ENCODE data around the gene CPA3. TPM values are rescaled to one million over a fixed set of nuclear protein-coding genes. Genes with fewer than 3 reads are reported as not detected.

The CPA3 gene
- total RNA-seq, 4 donors from 2014 or later: 1.8 to 4.4 (median 2.4) TPM

GRCh38 chr3:148901987-148902791 lies 37.1 kb downstream of the CPA3 start:
- TF ChIP-seq POLR2AphosphoS5 (IDR thresholded peaks at IDR 0.05): no peak
- no peak for TF ChIP-seq CTCF (IDR thresholded peaks at IDR 0.05)
- TF ChIP-seq POLR2A (IDR thresholded peaks at IDR 0.05): no peak
- TF ChIP-seq EP300 (IDR thresholded peaks at IDR 0.05): no peak
- Histone ChIP-seq H3K36me3 (no peaks in the 10 kb centered on the region), H3K27ac (no peak overlapping the region), H3K27me3 (no peaks in the 10 kb centered on the region), H3K9me3 (no peaks in the 10 kb centered on the region), H3K4me3 (no peak overlapping the region), H3K4me1 (no peaks in the 10 kb centered on the region)
- no peak for DNase-seq (ENCODE audit: low spot score in 2 of 2)
- 51% methylated on average over 4 of the region's 4 CpGs for WGBS

GRCh38 chr3:148903022-148903442 lies 37.9 kb downstream of the CPA3 start:
- WGBS: 81% methylated on average over 2 of the region's 2 CpGs
- no peaks in the 10 kb centered on the region for H3K27me3 ChIP-seq
- no peak for TF ChIP-seq POLR2A (IDR thresholded peaks at IDR 0.05)
- no peak for TF ChIP-seq CTCF (IDR thresholded peaks at IDR 0.05)
- no peak for TF ChIP-seq POLR2AphosphoS5 (IDR thresholded peaks at IDR 0.05)
- H3K36me3 ChIP-seq: no peaks in the 10 kb centered on the region
- DNase-seq (ENCODE audit: low spot score in 2 of 2): no peak
- no peaks in the 10 kb centered on the region for H3K9me3 ChIP-seq
- H3K27ac ChIP-seq: no peak overlapping the region
- H3K4me1 ChIP-seq: no peaks in the 10 kb centered on the region
- no peak overlapping the region for H3K4me3 ChIP-seq

DNA sequence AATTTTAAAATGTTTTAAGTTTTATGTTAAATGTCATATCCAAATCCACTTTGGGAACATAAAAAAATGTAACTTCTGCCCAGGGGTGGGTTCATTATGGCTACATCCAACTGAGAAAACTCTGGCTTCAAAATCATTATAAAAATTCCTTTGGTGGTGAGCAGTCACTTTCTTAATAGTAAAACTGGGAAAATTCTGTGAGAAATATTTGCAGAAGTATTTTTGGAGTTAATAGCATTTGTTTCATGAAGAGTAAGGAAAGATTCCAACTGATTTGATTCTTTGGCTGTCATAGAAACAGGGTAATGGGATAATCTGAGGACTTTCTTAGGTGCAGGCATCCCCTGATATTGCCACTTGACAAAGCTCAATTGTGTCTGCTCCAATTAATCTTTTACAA lies 38.8 kb downstream of the CPA3 start:
- Histone ChIP-seq H3K4me3 (no peak overlapping the region), H3K36me3 (no peaks in the 10 kb centered on the region), H3K27ac (no peak overlapping the region), H3K9me3 (no peaks in the 10 kb centered on the region), H3K27me3 (no peaks in the 10 kb centered on the region), H3K4me1 (no peaks in the 10 kb centered on the region)
- no peak for DNase-seq (ENCODE audit: low spot score in 2 of 2)
- TF ChIP-seq POLR2AphosphoS5 (IDR thresholded peaks at IDR 0.05) (no peak), EP300 (IDR thresholded peaks at IDR 0.05) (no peak), CTCF (IDR thresholded peaks at IDR 0.05) (no peak), POLR2A (IDR thresholded peaks at IDR 0.05) (no peak)

DNA sequence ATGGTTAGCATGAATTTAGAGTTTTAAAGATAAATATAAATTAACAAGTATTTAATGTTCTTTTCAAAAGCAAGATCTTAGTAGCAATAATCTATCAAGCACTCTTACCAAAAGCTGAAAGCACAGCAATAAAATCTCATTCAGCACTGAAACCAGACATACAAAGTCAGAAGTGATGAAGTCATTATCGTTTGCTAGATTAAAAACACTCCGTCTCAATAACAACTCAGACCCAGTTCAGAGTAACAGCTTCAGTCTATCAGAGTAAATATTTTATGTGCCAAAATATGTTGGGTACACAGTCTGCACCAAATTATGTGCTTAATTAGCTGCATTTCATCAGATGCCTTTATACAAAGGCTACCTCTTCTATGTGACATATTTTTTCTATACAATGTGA lies 41.6 kb downstream of the CPA3 start:
- H3K27ac ChIP-seq: no peak overlapping the region
- H3K27me3 ChIP-seq: no peaks in the 10 kb centered on the region
- no peak overlapping the region for H3K4me3 ChIP-seq
- H3K36me3 ChIP-seq: no peaks in the 10 kb centered on the region
- no peak for TF ChIP-seq CTCF (IDR thresholded peaks at IDR 0.05)
- H3K9me3 ChIP-seq: no peaks in the 10 kb centered on the region
- no peak for DNase-seq (ENCODE audit: low spot score in 2 of 2)
- WGBS: 59% methylated on average over 2 of the region's 2 CpGs
- H3K4me1 ChIP-seq: no peaks in the 10 kb centered on the region

GRCh38 chr3:148911173-148911572 lies 46.1 kb downstream of the CPA3 start:
- H3K4me3 ChIP-seq: no peak overlapping the region
- H3K9me3 ChIP-seq: no peaks in the 10 kb centered on the region
- WGBS: 73% methylated on average over 2 of the region's 2 CpGs
- H3K27ac ChIP-seq: no peak overlapping the region
- no peaks in the 10 kb centered on the region for H3K36me3 ChIP-seq
- DNase-seq (ENCODE audit: low spot score in 2 of 2): no peak
- TF ChIP-seq EP300 (IDR thresholded peaks at IDR 0.05): no peak
- no peak for TF ChIP-seq POLR2A (IDR thresholded peaks at IDR 0.05)
- no peak for TF ChIP-seq POLR2AphosphoS5 (IDR thresholded peaks at IDR 0.05)
- no peak for TF ChIP-seq CTCF (IDR thresholded peaks at IDR 0.05)
- no peaks in the 10 kb centered on the region for H3K4me1 ChIP-seq
- no peaks in the 10 kb centered on the region for H3K27me3 ChIP-seq
